Effector CD4-positive, alpha-beta T cell (primary cell): Measurements from ENCODE around the gene PHLDA1.
"Not testable (repeated sequence)": the region's sequence is repeated elsewhere in the genome, so short reads cannot be mapped to it uniquely, and the experiment has no call there.

Experiments
- DNase-seq: peaks from one replicate; pipeline ENCODE4 v3.0.0-alpha.2; 2020

The PHLDA1 gene

GRCh38 chr12:75984577-75985182 lies 46.9 kb downstream of the PHLDA1 start:
- no peak for DNase-seq

- DNase-seq: not testable (repeated sequence)
Measured at GRCh38 chr12:75983851-75984250, 47.7 kb downstream of the PHLDA1 start.

- no peak for DNase-seq
Measured at GRCh38 chr12:75982979-75983660, 48.5 kb downstream of the PHLDA1 start.

- DNase-seq: no peak
Measured at GRCh38 chr12:75982169-75982564, 49.4 kb downstream of the PHLDA1 start.

- DNase-seq: no peak
Measured at GRCh38 chr12:75981247-75982168, 50.1 kb downstream of the PHLDA1 start.

- peak; percentile 16 for DNase-seq
Measured at GRCh38 chr12:75979181-75979580, 52.4 kb downstream of the PHLDA1 start.

- DNase-seq: no peak
Measured at GRCh38 chr12:75978677-75979076, 52.9 kb downstream of the PHLDA1 start.

- peak; percentile 63 for DNase-seq
Measured at GRCh38 chr12:75977952-75978671, 53.5 kb downstream of the PHLDA1 start.

- DNase-seq: no peak
Measured at GRCh38 chr12:75977590-75977951, 54.0 kb downstream of the PHLDA1 start.

GRCh38 chr12:75976913-75977312 lies 54.7 kb downstream of the PHLDA1 start:
- no peak for DNase-seq

DNA sequence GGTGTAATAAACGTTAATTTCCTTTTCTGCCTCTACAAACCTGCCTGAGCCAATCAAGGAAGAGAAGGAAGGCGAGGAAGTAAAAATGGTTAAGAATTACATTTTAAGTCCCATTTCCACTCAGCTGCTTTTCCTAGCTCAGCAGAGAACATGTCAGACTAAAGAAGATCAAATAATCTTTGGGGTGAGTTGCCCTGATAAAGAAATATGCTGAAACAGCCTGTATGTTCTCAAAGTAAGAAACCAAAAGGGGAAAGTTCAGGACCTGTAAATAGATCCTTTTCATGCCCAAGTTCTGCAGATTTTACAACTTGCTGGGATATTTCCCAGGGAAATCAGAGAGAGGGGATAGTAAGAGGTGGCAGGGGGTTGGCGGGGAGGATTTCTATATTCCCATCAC lies 55.5 kb downstream of the PHLDA1 start:
- no peak for DNase-seq

DNA sequence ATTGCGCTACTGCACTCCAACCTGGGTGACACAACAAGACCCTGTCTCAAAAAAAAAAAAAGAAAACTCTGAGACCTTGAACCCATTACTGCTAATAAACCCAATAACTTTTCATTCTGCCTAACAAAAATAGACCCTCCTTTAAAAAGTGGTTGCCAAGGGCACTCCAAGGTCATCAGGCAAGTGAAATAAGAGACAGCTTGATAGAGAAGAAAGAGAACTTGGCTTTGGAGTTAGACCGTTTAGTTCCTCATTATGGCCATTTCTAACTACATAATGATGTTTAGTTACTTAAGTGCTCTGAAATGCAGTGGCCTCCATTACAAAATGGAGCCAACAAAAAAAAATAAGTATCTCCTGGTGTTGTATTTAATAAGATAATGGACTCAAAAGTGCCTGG lies 55.9 kb downstream of the PHLDA1 start:
- no peak for DNase-seq
